Calu3 (cell line): ENCODE data around the gene G6PC1. TPM values are rescaled to one million over a fixed set of nuclear protein-coding genes. Genes with fewer than 3 reads are reported as not detected.
A peak's percentile ranks its signal among the peaks of the same experiment; 100 is the strongest.
"Not testable (repeated sequence)": the region's sequence is repeated elsewhere in the genome, so short reads cannot be mapped to it uniquely, and the experiment has no call there.

Experiments
- BruUV-seq: library from RNA; stranded (reverse); fragments of 400-500 nt; replicated peaks from 2 replicates; lab custom pipeline; 2021; lab: Mats Ljungman, UMichigan
- CTCF ChIA-PET: fragments of 300-600 bp; sonication (Branson Sonifier 250); formaldehyde crosslinking; loops from one replicate; lab custom pipeline; 2022; ENCODE audit warnings: antibody characterized with exemption; lab: Charles Lee
- DNase-seq: peaks from one replicate; pipeline ENCODE4 v3.0.0; 2022
- H3K27ac Mint-ChIP-seq: one replicate; pipeline ENCODE4 v1.8.0; 2022; ENCODE audit warnings: mixed read lengths; ENCODE audit not compliant: unreplicated experiment
- H3K27me3 Mint-ChIP-seq: one replicate; pipeline ENCODE4 v1.8.0; 2022; ENCODE audit warnings: mixed read lengths; ENCODE audit not compliant: unreplicated experiment
- H3K36me3 Mint-ChIP-seq: one replicate; pipeline ENCODE4 v1.8.0; 2022; ENCODE audit warnings: mild to moderate bottlenecking, moderate library complexity, mixed read lengths; ENCODE audit not compliant: insufficient read depth, unreplicated experiment
- H3K4me1 Mint-ChIP-seq: one replicate; pipeline ENCODE4 v1.8.0; 2022; ENCODE audit warnings: mild to moderate bottlenecking, low read depth, mixed read lengths; ENCODE audit not compliant: unreplicated experiment
- H3K4me3 Mint-ChIP-seq: one replicate; pipeline ENCODE4 v1.8.0; 2022; ENCODE audit warnings: mild to moderate bottlenecking, low read depth, moderate library complexity, mixed read lengths; ENCODE audit not compliant: unreplicated experiment
- H3K9me3 Mint-ChIP-seq: one replicate; pipeline ENCODE4 v1.8.0; 2022; ENCODE audit warnings: low read depth, mixed read lengths; ENCODE audit not compliant: unreplicated experiment
- intact Hi-C: fragments of 100-400 bp; cut with micrococcal nuclease; formaldehyde crosslinking; loops from one replicate; pipeline ENCODE4 v1.10.0; 2022; ENCODE audit not compliant: unreplicated experiment
- total RNA-seq: library from RNA; stranded (reverse); gene quantifications from 2 replicates; pipeline ENCODE4 v1.2.3, GENCODE V29; 2022
- TF ChIP-seq, protein P1 (sequence below): fragments of 200-600 bp; IDR thresholded peaks from one replicate; pipeline ENCODE4 v1.8.0; 2022; ENCODE audit warnings: antibody characterized with exemption; ENCODE audit not compliant: unreplicated experiment

Gene G6PC1
- total RNA-seq, 1 experiment from 2014 or later = not detected

DNA sequence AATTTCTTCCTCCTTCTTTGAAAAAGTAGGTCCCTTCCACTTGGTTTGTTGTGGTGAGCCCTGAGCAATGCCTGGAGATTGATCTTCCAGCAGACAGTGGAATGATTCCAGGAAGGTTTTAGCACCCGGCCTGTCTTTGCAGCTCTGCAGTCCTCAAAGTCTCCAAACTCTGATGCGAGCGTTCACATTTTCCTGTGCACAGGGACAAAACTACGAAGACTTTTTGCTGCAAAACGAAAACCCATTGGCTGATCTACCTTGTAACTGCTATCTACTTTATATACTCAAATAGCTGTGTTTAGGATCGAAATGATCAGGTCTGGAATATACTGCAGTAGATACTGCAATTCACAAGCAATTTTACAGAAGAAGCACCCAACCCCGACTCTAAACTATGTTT is 21.7 kb downstream of the G6PC1 start:
- peaks cover 10% of the 10 kb centered on the region for H3K27me3 Mint-ChIP-seq
- CTCF ChIA-PET = interaction anchor here (0.6 to 0.8 kb wide), 3 partner anchors 11 to 183 kb away, joined by 3 read pairs; no protein-coding TSS in a partner anchor
- no peak overlapping the region for H3K4me3 Mint-ChIP-seq
- intact Hi-C loops = no loop called here
- TF ChIP-seq, protein P1, sequence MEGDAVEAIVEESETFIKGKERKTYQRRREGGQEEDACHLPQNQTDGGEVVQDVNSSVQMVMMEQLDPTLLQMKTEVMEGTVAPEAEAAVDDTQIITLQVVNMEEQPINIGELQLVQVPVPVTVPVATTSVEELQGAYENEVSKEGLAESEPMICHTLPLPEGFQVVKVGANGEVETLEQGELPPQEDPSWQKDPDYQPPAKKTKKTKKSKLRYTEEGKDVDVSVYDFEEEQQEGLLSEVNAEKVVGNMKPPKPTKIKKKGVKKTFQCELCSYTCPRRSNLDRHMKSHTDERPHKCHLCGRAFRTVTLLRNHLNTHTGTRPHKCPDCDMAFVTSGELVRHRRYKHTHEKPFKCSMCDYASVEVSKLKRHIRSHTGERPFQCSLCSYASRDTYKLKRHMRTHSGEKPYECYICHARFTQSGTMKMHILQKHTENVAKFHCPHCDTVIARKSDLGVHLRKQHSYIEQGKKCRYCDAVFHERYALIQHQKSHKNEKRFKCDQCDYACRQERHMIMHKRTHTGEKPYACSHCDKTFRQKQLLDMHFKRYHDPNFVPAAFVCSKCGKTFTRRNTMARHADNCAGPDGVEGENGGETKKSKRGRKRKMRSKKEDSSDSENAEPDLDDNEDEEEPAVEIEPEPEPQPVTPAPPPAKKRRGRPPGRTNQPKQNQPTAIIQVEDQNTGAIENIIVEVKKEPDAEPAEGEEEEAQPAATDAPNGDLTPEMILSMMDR = no peak
- H3K9me3 Mint-ChIP-seq = no peaks in the 10 kb centered on the region
- no peaks in the 10 kb centered on the region for H3K4me1 Mint-ChIP-seq
- no TSS peak for BruUV-seq
- no peak overlapping the region for H3K27ac Mint-ChIP-seq
- H3K36me3 Mint-ChIP-seq = no peaks in the 10 kb centered on the region
- DNase-seq = no peak

DNA sequence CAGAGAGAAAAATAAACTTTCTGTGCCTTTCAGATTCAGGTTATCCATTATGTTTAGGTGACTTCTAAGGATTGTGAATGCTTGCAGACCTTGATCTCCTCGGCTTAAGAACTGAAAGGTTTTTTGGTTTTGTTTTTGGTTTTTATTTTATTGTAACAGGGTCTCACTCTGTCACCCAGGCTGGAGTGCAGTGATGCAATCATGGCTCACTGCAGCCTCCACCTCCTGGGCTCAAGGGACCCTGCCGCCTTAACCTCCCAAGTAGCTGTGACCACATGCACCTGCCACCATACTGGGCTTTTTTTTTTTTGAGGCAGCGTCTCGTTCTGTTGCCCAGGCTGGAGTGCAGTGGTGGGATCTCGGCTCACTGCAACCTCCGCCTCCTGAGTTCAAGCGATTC is 22.9 kb downstream of the G6PC1 start:
- intact Hi-C loops, H3K4me1 Mint-ChIP-seq, DNase-seq, CTCF ChIA-PET, BruUV-seq, H3K27me3 Mint-ChIP-seq, H3K4me3 Mint-ChIP-seq, H3K9me3 Mint-ChIP-seq, H3K36me3 Mint-ChIP-seq, H3K27ac Mint-ChIP-seq: not testable (repeated sequence)

DNA sequence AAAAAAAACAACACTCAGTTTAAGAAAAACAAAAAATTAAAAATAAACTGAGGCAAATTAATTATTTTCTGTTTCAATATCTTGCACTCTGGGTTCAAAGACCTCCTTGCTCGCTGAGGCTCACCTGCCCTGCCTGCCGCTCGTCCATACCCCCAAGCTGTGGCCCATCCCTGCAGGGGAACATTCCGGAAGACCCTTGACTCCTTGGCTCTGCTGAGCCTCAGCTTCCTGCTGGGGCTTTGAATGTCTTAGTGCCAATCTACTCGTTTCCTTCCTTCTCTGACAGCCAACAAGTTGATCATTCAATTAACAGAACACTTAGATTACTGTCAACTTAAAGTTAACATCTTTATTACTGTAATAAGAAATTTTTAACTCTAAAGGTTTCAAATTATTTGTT is 24.3 kb downstream of the G6PC1 start:
- intact Hi-C loops = no loop called here
- TF ChIP-seq, protein P1 = no peak
- BruUV-seq = no TSS peak
- no peak for DNase-seq
- no peak overlapping the region for H3K4me3 Mint-ChIP-seq
- no peak overlapping the region for H3K27ac Mint-ChIP-seq
- CTCF ChIA-PET = no interaction called here
- H3K36me3 Mint-ChIP-seq = no peaks in the 10 kb centered on the region
- no peaks in the 10 kb centered on the region for H3K9me3 Mint-ChIP-seq
- H3K27me3 Mint-ChIP-seq = peaks cover 7% of the 10 kb centered on the region
- H3K4me1 Mint-ChIP-seq = peaks cover 10% of the 10 kb centered on the region

DNA sequence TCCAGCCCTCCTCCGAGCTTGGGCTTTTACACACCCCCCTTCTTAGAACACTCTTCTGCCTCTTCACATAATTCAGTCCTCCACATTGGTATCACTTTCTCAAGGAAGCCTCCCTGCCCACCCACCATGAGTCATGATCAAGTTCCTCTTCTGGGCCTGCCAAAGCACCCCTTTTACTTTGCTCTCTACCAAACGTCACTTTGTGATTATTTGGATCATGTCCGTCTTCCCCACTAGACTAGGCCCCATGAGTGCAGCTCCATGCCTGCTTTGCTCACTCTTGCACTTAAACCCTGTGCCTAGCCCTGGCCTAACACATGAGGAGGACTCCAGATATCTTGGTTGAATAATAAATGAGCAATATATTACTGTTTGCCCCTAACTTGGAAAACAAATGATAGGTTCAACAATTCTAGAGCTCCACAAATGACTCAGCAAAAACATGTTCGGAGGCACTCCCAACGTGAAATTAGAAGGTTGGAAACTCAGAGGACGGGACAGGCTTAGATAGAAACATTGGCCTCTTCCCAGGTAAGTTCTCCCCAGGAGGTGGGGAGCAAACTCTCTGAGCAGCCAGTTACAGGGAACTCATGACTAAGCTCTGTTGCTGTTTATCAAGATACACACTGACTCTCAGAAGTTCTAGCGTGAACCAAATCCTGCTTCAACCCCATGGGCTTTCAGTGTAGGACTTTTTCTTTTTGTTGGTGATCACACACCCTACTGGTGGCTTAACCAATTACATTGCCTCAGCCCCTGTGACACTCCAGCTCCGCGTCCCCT is 28.3 kb downstream of the G6PC1 start:
- H3K4me1 Mint-ChIP-seq = peaks cover 10% of the 10 kb centered on the region
- TF ChIP-seq, protein P1 = peak; percentile 72
- intact Hi-C loops = loop anchor here (2.0 kb wide), 1 partner anchor 86 kb away; no protein-coding TSS in a partner anchor
- no TSS peak for BruUV-seq
- peak; percentile 62 for DNase-seq
- no peaks in the 10 kb centered on the region for H3K9me3 Mint-ChIP-seq
- no peak overlapping the region for H3K4me3 Mint-ChIP-seq
- H3K27ac Mint-ChIP-seq = peak overlapping the region; percentile 24
- H3K36me3 Mint-ChIP-seq = no peaks in the 10 kb centered on the region
- CTCF ChIA-PET = interaction anchor here (0.5 to 3.2 kb wide), 12 partner anchors 8 to 201 kb away, joined by 3 to 22 read pairs (median 5); partner anchors contain the start of genes AOC2 and BECN1
- peaks cover 10% of the 10 kb centered on the region for H3K27me3 Mint-ChIP-seq

DNA sequence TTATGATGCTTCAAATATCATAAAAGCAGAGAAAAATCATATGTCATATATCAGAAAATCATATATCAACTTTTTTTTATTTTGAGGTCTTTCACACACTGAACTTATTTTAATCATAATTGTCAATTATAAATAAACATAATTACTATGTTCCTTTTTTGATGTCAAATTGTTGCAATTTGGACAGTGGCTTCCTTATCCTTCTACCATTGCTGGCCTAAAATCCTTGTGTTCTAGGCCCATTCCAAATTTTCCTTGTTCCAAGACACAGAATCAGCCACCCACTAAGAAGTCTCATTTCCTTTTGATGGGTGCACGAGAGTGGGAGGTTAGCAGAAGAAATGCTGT is 28.9 kb downstream of the G6PC1 start:
- H3K27me3 Mint-ChIP-seq = peaks cover 16% of the 10 kb centered on the region
- peaks cover 10% of the 10 kb centered on the region for H3K4me1 Mint-ChIP-seq
- intact Hi-C loops = loop anchor here (2.0 kb wide), 1 partner anchor 87 kb away; no protein-coding TSS in a partner anchor
- no peaks in the 10 kb centered on the region for H3K9me3 Mint-ChIP-seq
- no peak overlapping the region for H3K4me3 Mint-ChIP-seq
- H3K27ac Mint-ChIP-seq = no peak overlapping the region
- no peak for DNase-seq
- no peaks in the 10 kb centered on the region for H3K36me3 Mint-ChIP-seq
- TF ChIP-seq, protein P1 = no peak
- no TSS peak for BruUV-seq
- CTCF ChIA-PET = interaction anchor here (0.8 to 3.2 kb wide), 10 partner anchors 9 to 199 kb away, joined by 3 to 22 read pairs (median 5); partner anchors contain the start of genes AOC2 and BECN1
